Thyroid gland (tissue), 4 donors: ENCODE measurements around the gene PRRG2. TPM values are rescaled to one million over a fixed set of nuclear protein-coding genes. Genes with fewer than 3 reads are reported as not detected.

Experiments used
- DNase-seq, 2 donors: peaks; one replicate each; pipeline ENCODE4 v3.0.0-alpha.2; 2019
- H3K27ac ChIP-seq, 3 donors: fragments of 200-600 bp; sonication (generic); 1 replicate in 2 of 3; 2 replicates in 1 of 3; pipeline ENCODE4 v1.5.1; 2016 to 2019; ENCODE audit warnings: mild to moderate bottlenecking in 1 of 3, moderate library complexity in 1 of 3
- H3K27me3 ChIP-seq: fragments of 200-600 bp; sonication (generic); one replicate; pipeline ENCODE4 v1.5.1; 2019
- H3K36me3 ChIP-seq, 2 donors: fragments of 200-600 bp; sonication (generic); one replicate each; pipeline ENCODE4 v1.5.1; 2016 to 2019
- H3K4me1 ChIP-seq, 2 donors: fragments of 200-600 bp; sonication (generic); one replicate each; pipeline ENCODE4 v1.5.1; 2017 to 2019
- H3K4me3 ChIP-seq, 3 donors: fragments of 200-600 bp; sonication (generic); replicated peaks in 1 of 3; 1 replicate in 2 of 3; 2 replicates in 1 of 3; pipeline ENCODE4 v1.5.1; 2016; ENCODE audit warnings: mild to moderate bottlenecking in 1 of 3
- H3K9me3 ChIP-seq: fragments of 200-600 bp; sonication (generic); one replicate; pipeline ENCODE4 v1.5.1; 2017
- CTCF ChIP-seq, 6 experiments: fragments of 200-600 bp in 3 of 6; fragments of 450-650 bp in 3 of 6; sonication (generic) in 3 of 6; IDR thresholded peaks; one replicate each; pipeline ENCODE4 v1.5.1; 2016 to 2019; ENCODE audit warnings: antibody characterized with exemption in 6 of 6, mild to moderate bottlenecking in 2 of 6, inconsistent platforms in 1 of 6, moderate library complexity in 1 of 6
- POLR2A ChIP-seq, 2 donors: fragments of 450-650 bp; IDR thresholded peaks; one replicate each; pipeline ENCODE4 v1.6.1; 2017; ENCODE audit warnings: antibody characterized with exemption in 2 of 2, mild to moderate bottlenecking in 2 of 2, moderate library complexity in 1 of 2
- WGBS, 2 donors: methylation state at CpG; one replicate each; pipeline ENCODE4 v1.1.5; 2017; 5-methylcytosine and 5-hydroxymethylcytosine counted together
- intact Hi-C: fragments of 100-400 bp; cut with DNase I; formaldehyde crosslinking; loops from one replicate; pipeline ENCODE4 v1.15.1; 2023
- total RNA-seq, 4 donors: library from RNA; depleted of rRNA; stranded (reverse); fragments of >200 nt; gene quantifications; one replicate each; pipeline ENCODE4 v1.2.3, GENCODE V29; 2016

Gene PRRG2
- total RNA-seq, 4 donors from 2014 or later, result 8.9 to 29.6 (median 25.0) TPM

- intact Hi-C loops, result no loop called here
- TF ChIP-seq CTCF (IDR thresholded peaks at IDR 0.05), result no peak
- no peak for DNase-seq
- WGBS, 2 donors, result 81 to 83% methylated on average over 21 to 35 of the region's 66 CpGs
- H3K27ac ChIP-seq, result no peak overlapping the region
- no peak overlapping the region for H3K4me3 ChIP-seq
- peaks cover 27 to 35% of the 10 kb centered on the region in 2 donors for H3K36me3 ChIP-seq
- peaks cover 0 to 7% of the 10 kb centered on the region in 2 donors for H3K4me1 ChIP-seq
- no peaks in the 10 kb centered on the region for H3K9me3 ChIP-seq
- H3K27me3 ChIP-seq, result no peaks in the 10 kb centered on the region
Observed at GRCh38 chr19:49556412-49557398, 24.4 kb upstream of the PRRG2 start.

GRCh38 chr19:49557641-49558325, 23.3 kb upstream of the PRRG2 start:
- intact Hi-C loops, result no loop called here
- Histone ChIP-seq H3K36me3 (peaks cover 27 to 35% of the 10 kb centered on the region in 2 donors), H3K9me3 (no peaks in the 10 kb centered on the region)

GRCh38 chr19:49558591-49558990, 22.5 kb upstream of the PRRG2 start:
- H3K9me3 ChIP-seq, result no peaks in the 10 kb centered on the region
- peaks cover 27 to 35% of the 10 kb centered on the region in 2 donors for H3K36me3 ChIP-seq
- intact Hi-C loops, result no loop called here
- peaks cover 0 to 6% of the 10 kb centered on the region in 2 donors for H3K4me1 ChIP-seq
- DNase-seq, result no peak
- no peak overlapping the region for H3K4me3 ChIP-seq
- H3K27me3 ChIP-seq, result no peaks in the 10 kb centered on the region
- no peak overlapping the region for H3K27ac ChIP-seq
- 88% methylated on average over 7 of the region's 7 CpGs for WGBS, 2 donors
- TF ChIP-seq POLR2A (IDR thresholded peaks at IDR 0.05) (no peak), CTCF (IDR thresholded peaks at IDR 0.05) (no peak)

More at GRCh38 chr19:49557641-49558325, 23.3 kb upstream of the PRRG2 start:
- 94 to 96% methylated on average over 17 to 18 of the region's 18 CpGs for WGBS, 2 donors
- Histone ChIP-seq H3K4me3 (no peak overlapping the region), H3K4me1 (peaks cover 0 to 7% of the 10 kb centered on the region in 2 donors), H3K27ac (no peak overlapping the region), H3K27me3 (no peaks in the 10 kb centered on the region)
- no peak for DNase-seq
- TF ChIP-seq CTCF (IDR thresholded peaks at IDR 0.05) (no peak), POLR2A (IDR thresholded peaks at IDR 0.05) (no peak)

GRCh38 chr19:49559443-49559842, 21.7 kb upstream of the PRRG2 start:
- no peak overlapping the region for H3K27ac ChIP-seq
- no peaks in the 10 kb centered on the region for H3K4me1 ChIP-seq
- no peak for DNase-seq
- TF ChIP-seq POLR2A (IDR thresholded peaks at IDR 0.05) (no peak), CTCF (IDR thresholded peaks at IDR 0.05) (no peak)
- 88 to 90% methylated on average over 3 of the region's 3 CpGs for WGBS, 2 donors
- intact Hi-C loops, result no loop called here
- H3K36me3 ChIP-seq, result peaks cover 27 to 35% of the 10 kb centered on the region in 2 donors
- no peaks in the 10 kb centered on the region for H3K27me3 ChIP-seq
- no peak overlapping the region for H3K4me3 ChIP-seq
- H3K9me3 ChIP-seq, result no peaks in the 10 kb centered on the region
